Skeletal muscle tissue (tissue), 4 donors: ENCODE results near the gene CES4A. TPM values are rescaled to one million over a fixed set of nuclear protein-coding genes. Genes with fewer than 3 reads are reported as not detected.
A peak's percentile ranks its signal among the peaks of the same experiment; 100 is the strongest.
"Not testable (repeated sequence)": the region's sequence is repeated elsewhere in the genome, so short reads cannot be mapped to it uniquely, and the experiment has no call there.

Source experiments
- H3K27ac ChIP-seq: one replicate; pipeline ENCODE4 v1.7.0; 2013; ENCODE audit warnings: mild to moderate bottlenecking, low read depth, low read length, inconsistent platforms
- H3K27me3 ChIP-seq, 3 donors: one replicate each; pipeline ENCODE4 v1.7.0; 2013; ENCODE audit warnings: low read length in 3 of 3; ENCODE audit not compliant: control insufficient read depth in 3 of 3, insufficient read depth in 3 of 3
- H3K36me3 ChIP-seq, 3 donors: one replicate each; pipeline ENCODE4 v1.7.0; 2013; ENCODE audit warnings: low read length in 3 of 3; ENCODE audit not compliant: control insufficient read depth in 3 of 3, insufficient read depth in 3 of 3
- H3K4me1 ChIP-seq, 3 donors: one replicate each; pipeline ENCODE4 v1.7.0; 2013; ENCODE audit warnings: low read length in 3 of 3, mild to moderate bottlenecking in 3 of 3; ENCODE audit not compliant: control insufficient read depth in 3 of 3, insufficient read depth in 3 of 3
- H3K4me3 ChIP-seq, 3 donors: one replicate each; pipeline ENCODE4 v1.7.0; 2013; ENCODE audit warnings: low read length in 3 of 3
- H3K9ac ChIP-seq, 3 donors: one replicate each; pipeline ENCODE4 v1.7.0; 2013; ENCODE audit warnings: low read length in 3 of 3, mild to moderate bottlenecking in 3 of 3, moderate library complexity in 2 of 3, low read depth in 1 of 3
- H3K9me3 ChIP-seq, 3 donors: one replicate each; pipeline ENCODE4 v1.7.0; 2013; ENCODE audit warnings: low read length in 3 of 3; ENCODE audit not compliant: control insufficient read depth in 3 of 3
- total RNA-seq: library from RNA; depleted of rRNA; stranded (reverse); fragments of >200 nt; gene quantifications from one replicate; pipeline ENCODE4 v1.2.3, GENCODE V29; 2014
- donor health status: Osteomylitis.

The CES4A gene
- total RNA-seq, 1 donor from 2014 or later = 1.0 TPM

DNA sequence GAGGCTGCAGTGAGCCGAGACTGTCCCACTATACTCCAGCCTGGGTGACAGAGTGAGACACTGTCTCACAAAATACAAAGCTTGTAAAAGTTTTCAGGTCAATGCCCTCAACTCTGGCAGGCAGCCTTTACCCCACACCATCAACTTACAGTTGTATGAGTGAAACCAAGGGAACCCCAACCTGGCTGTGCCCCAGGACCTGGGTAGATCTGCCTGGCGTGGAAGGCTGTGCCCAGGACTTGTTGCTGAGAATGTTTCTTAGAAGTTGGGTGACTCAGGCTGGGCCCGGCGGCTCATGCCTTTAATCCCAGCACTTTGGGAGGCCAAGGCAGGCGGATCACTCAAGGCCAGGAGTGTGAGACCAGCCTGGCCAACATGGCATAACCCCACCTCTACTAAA is 19.5 kb upstream of the CES4A start:
- H3K27ac ChIP-seq = no peak overlapping the region
- H3K4me3 ChIP-seq = no peak overlapping the region
- H3K9me3 ChIP-seq = no peaks in the 10 kb centered on the region
- no peak overlapping the region for H3K9ac ChIP-seq
- peaks cover 15 to 55% (median 32%) of the 10 kb centered on the region in 3 donors for H3K36me3 ChIP-seq
- no peaks in the 10 kb centered on the region for H3K27me3 ChIP-seq
- H3K4me1 ChIP-seq = no peaks in the 10 kb centered on the region

- no peaks in the 10 kb centered on the region for H3K4me1 ChIP-seq
- H3K4me3 ChIP-seq = no peak overlapping the region
- H3K9me3 ChIP-seq = no peaks in the 10 kb centered on the region
- H3K9ac ChIP-seq = no peak overlapping the region
- peaks cover 15 to 40% (median 23%) of the 10 kb centered on the region in 3 donors for H3K36me3 ChIP-seq
- no peak overlapping the region for H3K27ac ChIP-seq
- no peaks in the 10 kb centered on the region for H3K27me3 ChIP-seq
Observed at GRCh38 chr16:66970775-66971720, 17.3 kb upstream of the CES4A start.

DNA sequence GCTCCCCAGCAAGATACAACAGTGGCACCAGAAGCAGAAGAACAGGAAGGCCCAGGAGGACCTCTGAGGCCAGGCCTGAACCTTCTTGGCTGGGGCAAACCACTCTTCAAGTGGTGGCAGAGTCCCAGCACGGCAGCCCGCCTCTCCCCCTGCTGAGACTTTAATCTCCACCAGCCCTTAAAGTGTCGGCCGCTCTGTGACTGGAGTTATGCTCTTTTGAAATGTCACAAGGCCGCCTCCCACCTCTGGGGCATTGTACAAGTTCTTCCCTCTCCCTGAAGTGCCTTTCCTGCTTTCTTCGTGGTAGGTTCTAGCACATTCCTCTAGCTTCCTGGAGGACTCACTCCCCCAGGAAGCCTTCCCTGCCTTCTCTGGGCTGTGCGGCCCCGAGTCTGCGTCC is 15.4 kb upstream of the CES4A start:
- Histone ChIP-seq H3K9me3 (no peaks in the 10 kb centered on the region), H3K4me3 (no peak overlapping the region), H3K27ac (no peak overlapping the region), H3K27me3 (no peaks in the 10 kb centered on the region), H3K36me3 (peaks cover 9 to 28% (median 17%) of the 10 kb centered on the region in 3 donors), H3K9ac (no peak overlapping the region), H3K4me1 (peaks cover 0 to 5% (median 0%) of the 10 kb centered on the region in 3 donors)

GRCh38 chr16:66973716-66974115 is 14.7 kb upstream of the CES4A start:
- H3K4me3 ChIP-seq = no peak overlapping the region
- H3K9me3 ChIP-seq = no peaks in the 10 kb centered on the region
- no peak overlapping the region for H3K27ac ChIP-seq
- H3K27me3 ChIP-seq = no peaks in the 10 kb centered on the region
- H3K9ac ChIP-seq = no peak overlapping the region
- H3K4me1 ChIP-seq = peaks cover 0 to 5% (median 0%) of the 10 kb centered on the region in 3 donors
- peaks cover 9 to 28% (median 17%) of the 10 kb centered on the region in 3 donors for H3K36me3 ChIP-seq

DNA sequence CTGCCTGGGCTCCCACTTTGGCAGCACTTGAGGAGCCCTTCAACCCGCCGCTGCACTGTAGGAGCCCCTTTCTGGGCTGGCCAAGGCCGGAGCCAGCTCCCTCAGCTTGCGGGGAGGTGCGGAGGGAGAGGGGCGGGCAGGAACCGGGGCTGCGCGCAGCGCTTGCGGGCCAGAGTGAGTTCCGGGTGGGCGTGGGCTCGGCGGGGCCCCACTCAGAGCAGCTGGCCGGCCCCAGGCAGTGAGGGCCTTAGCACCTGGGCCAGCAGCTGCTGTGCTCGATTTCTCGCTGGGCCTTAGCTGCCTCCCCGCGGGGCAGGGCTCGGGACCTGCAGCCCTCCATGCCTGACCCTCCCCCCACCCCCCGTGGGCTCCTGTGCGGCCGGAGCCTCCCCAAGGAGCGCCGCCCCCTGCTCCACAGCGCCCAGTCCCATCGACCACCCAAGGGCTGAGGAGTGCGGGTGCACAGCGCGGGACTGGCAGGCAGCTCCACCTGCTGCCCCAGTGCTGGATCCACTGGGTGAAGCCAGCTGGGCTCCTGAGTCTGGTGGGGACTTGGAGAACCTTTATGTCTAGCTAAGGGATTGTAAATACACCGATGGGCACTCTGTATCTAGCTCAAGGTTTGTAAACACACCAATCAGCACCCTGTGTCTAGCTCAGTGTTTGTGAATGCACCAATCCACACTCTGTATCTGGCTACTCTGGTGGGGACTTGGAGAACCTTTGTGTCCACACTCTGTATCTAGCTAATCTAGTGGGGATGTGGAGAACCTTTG is 14.0 kb upstream of the CES4A start:
- H3K27ac ChIP-seq, H3K9me3 ChIP-seq, H3K4me3 ChIP-seq, H3K9ac ChIP-seq, H3K27me3 ChIP-seq, H3K4me1 ChIP-seq: not testable (repeated sequence)
- H3K36me3 ChIP-seq = peaks cover 9 to 25% (median 17%) of the 10 kb centered on the region in 3 donors

- H3K9ac ChIP-seq, H3K27ac ChIP-seq, H3K4me3 ChIP-seq, H3K9me3 ChIP-seq, H3K27me3 ChIP-seq: not testable (repeated sequence)
- Histone ChIP-seq H3K4me1 (peaks cover 0 to 11% (median 2%) of the 10 kb centered on the region in 3 donors), H3K36me3 (peaks cover 9 to 22% (median 17%) of the 10 kb centered on the region in 3 donors)
Observed at GRCh38 chr16:66974932-66975246, 13.5 kb upstream of the CES4A start.

- Histone ChIP-seq H3K36me3 (peaks cover 9 to 21% (median 17%) of the 10 kb centered on the region in 3 donors), H3K4me1 (peaks cover 0 to 11% (median 2%) of the 10 kb centered on the region in 3 donors), H3K27me3 (no peaks in the 10 kb centered on the region)
Observed at GRCh38 chr16:66975302-66975893, 13.0 kb upstream of the CES4A start.

DNA sequence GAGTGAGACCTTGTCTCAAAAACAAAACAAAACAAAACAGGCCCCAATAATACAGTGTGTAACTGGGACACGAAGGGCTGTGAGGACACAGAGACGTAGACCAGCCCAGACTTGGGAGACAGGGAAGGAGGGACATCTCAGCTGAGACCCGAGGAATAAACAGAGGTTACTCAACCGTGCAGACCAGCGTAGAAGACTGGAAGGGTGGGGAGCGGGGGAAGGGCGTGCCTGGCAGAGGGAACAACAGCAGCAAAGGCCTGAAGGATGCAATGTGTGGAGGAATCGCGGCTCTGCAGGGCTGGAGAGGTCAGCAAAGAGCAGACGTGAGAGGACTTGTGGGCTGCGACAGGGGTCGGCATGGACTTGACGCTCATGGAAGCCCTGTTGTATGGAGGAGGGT is 11.6 kb upstream of the CES4A start:
- no peak overlapping the region for H3K9ac ChIP-seq
- H3K4me1 ChIP-seq = peaks cover 0 to 11% (median 2%) of the 10 kb centered on the region in 3 donors
- peaks cover 5 to 16% (median 8%) of the 10 kb centered on the region in 3 donors for H3K36me3 ChIP-seq
- H3K27ac ChIP-seq = no peak overlapping the region
- no peak overlapping the region for H3K4me3 ChIP-seq
- H3K9me3 ChIP-seq = no peaks in the 10 kb centered on the region
- H3K27me3 ChIP-seq = no peaks in the 10 kb centered on the region

More at GRCh38 chr16:66975302-66975893, 13.0 kb upstream of the CES4A start:
- no peaks in the 10 kb centered on the region for H3K9me3 ChIP-seq
- no peak overlapping the region for H3K4me3 ChIP-seq
- H3K27ac ChIP-seq = no peak overlapping the region
- no peak overlapping the region for H3K9ac ChIP-seq

DNA sequence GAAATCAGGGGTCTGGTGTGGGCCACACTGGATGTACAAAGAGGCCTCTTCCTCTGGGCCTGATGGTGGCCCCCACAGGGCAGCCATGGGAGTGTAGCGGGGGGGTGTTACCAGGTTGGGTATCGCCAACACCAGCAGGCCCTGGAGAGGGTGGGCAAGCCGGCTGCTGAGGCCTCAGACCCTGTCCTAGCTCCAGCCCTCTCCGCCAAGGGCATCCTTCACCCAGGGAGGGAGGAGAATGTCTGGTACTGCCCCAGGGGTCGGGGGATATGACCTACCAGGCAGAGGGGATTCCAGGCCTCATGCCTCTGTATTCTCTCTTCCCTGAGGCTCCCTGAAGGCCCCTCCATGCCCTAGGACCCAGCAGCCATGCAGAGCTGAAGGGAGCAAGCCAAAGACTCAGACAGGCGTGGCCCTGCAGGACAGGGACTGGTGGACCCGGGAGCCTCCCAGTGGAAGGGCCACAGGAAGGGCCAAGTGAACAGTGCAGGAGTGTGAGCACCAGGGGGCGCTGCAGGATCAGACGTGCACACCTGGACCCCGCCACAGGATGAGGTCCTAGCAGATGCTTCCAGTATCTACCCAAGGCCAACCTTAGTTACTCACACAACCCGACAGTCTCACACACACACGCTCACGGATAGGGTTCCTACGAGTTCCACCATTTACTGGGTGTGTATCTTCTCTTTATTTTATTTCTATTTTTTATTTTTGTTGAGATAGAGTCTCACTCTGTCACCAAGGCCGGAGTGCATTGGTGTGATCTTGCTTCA is 10.9 kb upstream of the CES4A start:
- Histone ChIP-seq H3K9ac (peak overlapping the region in 1 of 3 donors; percentile 25), H3K36me3 (peaks cover 1 to 12% (median 4%) of the 10 kb centered on the region in 3 donors), H3K27me3 (no peaks in the 10 kb centered on the region), H3K4me3 (no peak overlapping the region), H3K4me1 (peaks cover 0 to 11% (median 2%) of the 10 kb centered on the region in 3 donors), H3K9me3 (no peaks in the 10 kb centered on the region), H3K27ac (no peak overlapping the region)
